ENCODE results near the gene EML5. TPM values are rescaled to one million over a fixed set of nuclear protein-coding genes. Genes with fewer than 3 reads are reported as not detected.

Gene EML5
- total and polyA plus RNA-seq, 8 donors = 0.65 to 2.0 (median 1.3) TPM

GRCh38 chr14:88562831-88563686 is 229.7 kb downstream of the EML5 start, which contains the start of gene ZC3H14:
ZC3H14 (plus strand) TSS chr14:88563037; CDS start chr14:88563134, 97 bp downstream.
- ATAC-seq = peak; percentile 95 to 98 (median 98)
- H3K4me1 ChIP-seq = peaks cover 0 to 18% (median 15%) of the 10 kb centered on the region in 3 donors
- DNase-seq = peak; percentile 77 to 95 (median 87)
- peaks cover 0 to 7% (median 0%) of the 10 kb centered on the region in 3 donors for H3K36me3 ChIP-seq
- no peak for FAIRE-seq
- TF ChIP-seq, protein P1, sequence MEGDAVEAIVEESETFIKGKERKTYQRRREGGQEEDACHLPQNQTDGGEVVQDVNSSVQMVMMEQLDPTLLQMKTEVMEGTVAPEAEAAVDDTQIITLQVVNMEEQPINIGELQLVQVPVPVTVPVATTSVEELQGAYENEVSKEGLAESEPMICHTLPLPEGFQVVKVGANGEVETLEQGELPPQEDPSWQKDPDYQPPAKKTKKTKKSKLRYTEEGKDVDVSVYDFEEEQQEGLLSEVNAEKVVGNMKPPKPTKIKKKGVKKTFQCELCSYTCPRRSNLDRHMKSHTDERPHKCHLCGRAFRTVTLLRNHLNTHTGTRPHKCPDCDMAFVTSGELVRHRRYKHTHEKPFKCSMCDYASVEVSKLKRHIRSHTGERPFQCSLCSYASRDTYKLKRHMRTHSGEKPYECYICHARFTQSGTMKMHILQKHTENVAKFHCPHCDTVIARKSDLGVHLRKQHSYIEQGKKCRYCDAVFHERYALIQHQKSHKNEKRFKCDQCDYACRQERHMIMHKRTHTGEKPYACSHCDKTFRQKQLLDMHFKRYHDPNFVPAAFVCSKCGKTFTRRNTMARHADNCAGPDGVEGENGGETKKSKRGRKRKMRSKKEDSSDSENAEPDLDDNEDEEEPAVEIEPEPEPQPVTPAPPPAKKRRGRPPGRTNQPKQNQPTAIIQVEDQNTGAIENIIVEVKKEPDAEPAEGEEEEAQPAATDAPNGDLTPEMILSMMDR (IDR thresholded peaks at IDR 0.05) = no peak
- H3K27ac ChIP-seq = peak within 1 kb of the TSS; percentile 68 to 94 (median 87)
- H3K9me3 ChIP-seq = no peaks in the 10 kb centered on the region
- intact Hi-C loops (cut with DNase I) = no loop called here
- H3K27me3 ChIP-seq = no peaks in the 10 kb centered on the region
- H3K4me3 ChIP-seq = peak within 1 kb of the TSS; percentile 70 to 97 (median 86)
- WGBS, 2 donors = 1% methylated on average over 63 to 99 of the region's 99 CpGs

GRCh38 chr14:88562532-88562830 is 230.3 kb downstream of the EML5 start:
- peak overlapping the region; percentile 68 to 94 (median 87) for H3K27ac ChIP-seq
- WGBS, 2 donors = 19 to 20% methylated on average over 5 of the region's 5 CpGs
- peaks cover 0 to 1% (median 0%) of the 10 kb centered on the region in 3 donors for H3K36me3 ChIP-seq
- H3K4me3 ChIP-seq = peak overlapping the region; percentile 70 to 97 (median 86)
- DNase-seq (no peak), FAIRE-seq (no peak), ATAC-seq (peak in 1 of 4 donors; percentile 1)
- intact Hi-C loops (cut with DNase I) = no loop called here
- peaks cover 0 to 18% (median 15%) of the 10 kb centered on the region in 3 donors for H3K4me1 ChIP-seq
- H3K27me3 ChIP-seq = no peaks in the 10 kb centered on the region
- TF ChIP-seq, protein P1 (IDR thresholded peaks at IDR 0.05) = no peak
- H3K9me3 ChIP-seq = no peaks in the 10 kb centered on the region

Other genes starting within 250 kb of the EML5 start
- gene PTPN21, start 237.9 kb downstream of the EML5 start, total RNA-seq = 10 to 100 TPM; 10.1 to 13.6 (median 11.0) TPM
- gene PTPN21, start 237.9 kb downstream of the EML5 start, polyA plus RNA-seq = 1 to 10 TPM; 5.0 to 7.2 TPM
- 10 to 100 TPM; 25.5 to 37.1 (median 29.8) TPM for gene ZC3H14, start 229.9 kb downstream of the EML5 start, total RNA-seq
- gene ZC3H14, start 229.9 kb downstream of the EML5 start, polyA plus RNA-seq = 10 to 100 TPM; 16.2 to 27.6 TPM
- 10 to 100 TPM in 2 of 6 donors, 1 to 10 TPM in 4; 5.9 to 12.7 (median 8.7) TPM for gene TTC8, start 31.7 kb upstream of the EML5 start, total RNA-seq
- 10 to 100 TPM; 10.8 to 35.9 TPM for gene TTC8, start 31.7 kb upstream of the EML5 start, polyA plus RNA-seq

Data from pancreas (tissue), 10 donors.